Measurements from ENCODE around the gene FOXP1. TPM values are rescaled to one million over a fixed set of nuclear protein-coding genes. Genes with fewer than 3 reads are reported as not detected.

Gene FOXP1
- total and polyA plus RNA-seq, 4 donors = 4.9 to 35.4 (median 32.0) TPM

GRCh38 chr3:71172951-71173350 is 410.6 kb downstream of the FOXP1 start:
- H3K27ac ChIP-seq (ENCODE audit: low read depth in 1 of 2, low read length in 2 of 2) = no peak overlapping the region
- no peaks in the 10 kb centered on the region for H3K36me3 ChIP-seq (ENCODE audit: control insufficient read depth in 4 of 4, insufficient read depth in 3 of 4, low read depth in 1 of 4, low read length in 3 of 4)
- 70% methylated on average over 2 of the region's 2 CpGs for WGBS
- no peak overlapping the region for H3K9ac ChIP-seq (ENCODE audit: low read depth in 1 of 2, low read length in 2 of 2)
- DNase-seq (ENCODE audit: low spot score) = no peak
- peak in 1 of 2 donors; percentile 13 for TF ChIP-seq RXRA (IDR thresholded peaks at IDR 0.05)
- peak; percentile 54 to 57 for TF ChIP-seq HNF4A (conservative IDR thresholded peaks at IDR 0.05)
- no peak for TF ChIP-seq MAX (IDR thresholded peaks at IDR 0.05)
- no peaks in the 10 kb centered on the region for H3K9me3 ChIP-seq (ENCODE audit: control insufficient read depth in 4 of 4, low read length in 3 of 4)
- H3K4me3 ChIP-seq (ENCODE audit: low read depth in 1 of 3, low read length in 3 of 3) = no peak overlapping the region
- H3K4me1 ChIP-seq (ENCODE audit: control insufficient read depth in 4 of 4, insufficient read depth in 4 of 4, low read length in 3 of 4) = no peaks in the 10 kb centered on the region
- no peaks in the 10 kb centered on the region for H3K27me3 ChIP-seq (ENCODE audit: control insufficient read depth in 4 of 4, insufficient read depth in 4 of 4, low read length in 3 of 4)

- 93% methylated on average over 3 of the region's 3 CpGs for WGBS
- Histone ChIP-seq H3K9ac (ENCODE audit: low read depth in 1 of 2, low read length in 2 of 2) (no peak overlapping the region), H3K27me3 (ENCODE audit: control insufficient read depth in 4 of 4, insufficient read depth in 4 of 4, low read length in 3 of 4) (no peaks in the 10 kb centered on the region), H3K4me1 (ENCODE audit: control insufficient read depth in 4 of 4, insufficient read depth in 4 of 4, low read length in 3 of 4) (no peaks in the 10 kb centered on the region), H3K9me3 (ENCODE audit: control insufficient read depth in 4 of 4, low read length in 3 of 4) (no peaks in the 10 kb centered on the region), H3K27ac (ENCODE audit: low read depth in 1 of 2, low read length in 2 of 2) (no peak overlapping the region), H3K4me3 (ENCODE audit: low read depth in 1 of 3, low read length in 3 of 3) (no peak overlapping the region), H3K36me3 (ENCODE audit: control insufficient read depth in 4 of 4, insufficient read depth in 3 of 4, low read depth in 1 of 4, low read length in 3 of 4) (no peaks in the 10 kb centered on the region)
- no peak for TF ChIP-seq GABPA (IDR thresholded peaks at IDR 0.05 in 1 of 2, conservative IDR thresholded peaks at IDR 0.05 in 1 of 2)
- TF ChIP-seq SP1 (IDR thresholded peaks at IDR 0.05) = no peak
- TF ChIP-seq FOXA1 (IDR thresholded peaks at IDR 0.05) = no peak
- no peak for TF ChIP-seq RXRA (IDR thresholded peaks at IDR 0.05)
- TF ChIP-seq ATF3 (IDR thresholded peaks at IDR 0.05) = no peak
- no peak for TF ChIP-seq YY1 (IDR thresholded peaks at IDR 0.05)
- TF ChIP-seq ZBTB33 (IDR thresholded peaks at IDR 0.05) = no peak
- TF ChIP-seq NR2F2 (IDR thresholded peaks at IDR 0.05) = no peak
- no peak for TF ChIP-seq TAF1 (conservative IDR thresholded peaks at IDR 0.05)
- no peak for TF ChIP-seq EGR1 (IDR thresholded peaks at IDR 0.05; ENCODE audit: low read depth in 2 of 2)
- no peak for TF ChIP-seq HNF4A (conservative IDR thresholded peaks at IDR 0.05)
- TF ChIP-seq CTCF (IDR thresholded peaks at IDR 0.05; ENCODE audit: low read depth, low read length, missing input control) = no peak
- no peak for TF ChIP-seq HNF4G (IDR thresholded peaks at IDR 0.05)
- no peak for TF ChIP-seq MAX (IDR thresholded peaks at IDR 0.05)
- no peak for TF ChIP-seq RAD21 (IDR thresholded peaks at IDR 0.05)
- TF ChIP-seq JUND (IDR thresholded peaks at IDR 0.05) = no peak
- TF ChIP-seq REST (IDR thresholded peaks at IDR 0.05) = no peak
- no peak for DNase-seq (ENCODE audit: low spot score)
Observed at GRCh38 chr3:71172189-71172588, 411.3 kb downstream of the FOXP1 start.
